Measurements from ENCODE around the gene FERMT1.

- TF ChIP-seq CTCF (IDR thresholded peaks at IDR 0.05; ENCODE audit: insufficient read depth, low read length, poor library complexity, severe bottlenecking) (no peak), EZH2phosphoT487 (conservative IDR thresholded peaks at IDR 0.05; ENCODE audit: low read length) (no peak)
These were observed 18.1 kb upstream of the FERMT1 start for GRCh38 chr20:6140947-6141346.
